Daoy (cell line): ENCODE results near the gene TBC1D19. TPM values are rescaled to one million over a fixed set of nuclear protein-coding genes. Genes with fewer than 3 reads are reported as not detected.

Experiments
- DNase-seq: peaks from one replicate; pipeline ENCODE4 v3.0.0-alpha.2; 2015; ENCODE audit warnings: low read depth
- total RNA-seq: library from RNA; depleted of rRNA; stranded (reverse); fragments of >200 nt; shearing (Covaris generic); gene quantifications from 2 replicates; pipeline ENCODE4 v1.2.3, GENCODE V29; 2014; rRNA removed

Gene TBC1D19
- total RNA-seq, 1 experiment from 2014 or later = 22.7 TPM

GRCh38 chr4:26782168-26782829 lies 198.4 kb downstream of the TBC1D19 start:
- DNase-seq = no peak

GRCh38 chr4:26782830-26783202 lies 198.9 kb downstream of the TBC1D19 start:
- DNase-seq = no peak

- no peak for DNase-seq
Observed at GRCh38 chr4:26784207-26784865, 200.5 kb downstream of the TBC1D19 start.

GRCh38 chr4:26785312-26785711 lies 201.4 kb downstream of the TBC1D19 start:
- no peak for DNase-seq

- no peak for DNase-seq
Observed at GRCh38 chr4:26785810-26786209, 201.9 kb downstream of the TBC1D19 start.

- DNase-seq = no peak
Observed at GRCh38 chr4:26786916-26787315, 203.0 kb downstream of the TBC1D19 start.

GRCh38 chr4:26787461-26788340 lies 203.8 kb downstream of the TBC1D19 start:
- peak; percentile 76 for DNase-seq

GRCh38 chr4:26788341-26788733 lies 204.5 kb downstream of the TBC1D19 start:
- no peak for DNase-seq

- DNase-seq = no peak
Observed at GRCh38 chr4:26789208-26789607, 205.3 kb downstream of the TBC1D19 start.

- DNase-seq = no peak
Observed at GRCh38 chr4:26791346-26791745, 207.5 kb downstream of the TBC1D19 start.

- no peak for DNase-seq
Observed at GRCh38 chr4:26792639-26793038, 208.8 kb downstream of the TBC1D19 start.

GRCh38 chr4:26793735-26794134 lies 209.9 kb downstream of the TBC1D19 start:
- no peak for DNase-seq

- DNase-seq = no peak
Observed at GRCh38 chr4:26796081-26796480, 212.2 kb downstream of the TBC1D19 start.

GRCh38 chr4:26802790-26803189 lies 218.9 kb downstream of the TBC1D19 start:
- no peak for DNase-seq

- DNase-seq = peak; percentile 41
Observed at GRCh38 chr4:26803211-26803861, 219.5 kb downstream of the TBC1D19 start.

- no peak for DNase-seq
Observed at GRCh38 chr4:26804451-26804850, 220.6 kb downstream of the TBC1D19 start.

- DNase-seq = no peak
Observed at GRCh38 chr4:26804925-26805324, 221.0 kb downstream of the TBC1D19 start.

Other genes starting within 250 kb of the TBC1D19 start
- 2.9 and 4.1 TPM in 2 replicates for gene CCKAR, start 93.6 kb upstream of the TBC1D19 start, total RNA-seq